Measurements from ENCODE around the gene CYTH4. TPM values are rescaled to one million over a fixed set of nuclear protein-coding genes. Genes with fewer than 3 reads are reported as not detected.

Gene CYTH4
- polyA plus RNA-seq, 2 of the 4 experiments (the other 2 are of a cell fraction): 0.05 to 0.10 TPM

DNA sequence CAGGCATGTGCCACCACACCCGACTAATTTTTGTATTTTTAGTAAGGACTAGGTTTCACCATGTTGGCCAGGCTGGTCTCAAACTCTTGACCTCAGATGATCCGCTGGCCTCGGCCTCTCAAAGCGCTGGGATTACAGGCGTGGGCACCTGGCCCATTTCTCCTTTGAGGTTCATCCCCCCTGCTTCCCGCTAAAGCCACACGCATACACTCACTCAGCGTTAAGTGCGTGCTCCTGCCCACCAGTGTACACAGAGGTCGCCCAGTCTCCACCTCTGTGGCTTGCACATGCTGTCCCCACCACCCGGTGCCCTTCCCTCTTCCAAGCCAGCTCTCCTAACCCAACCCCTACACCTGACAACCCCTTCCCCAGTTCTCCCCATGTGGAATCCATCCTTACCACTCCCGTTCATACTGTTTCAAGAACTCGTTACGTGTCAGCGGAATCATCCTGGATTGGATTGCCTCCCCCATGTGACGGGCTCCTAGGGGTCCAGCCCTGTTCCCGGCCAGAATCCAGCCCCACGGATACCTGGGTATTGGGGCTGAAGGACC lies 15.7 kb upstream of the CYTH4 start (continued):
- no peak for TF ChIP-seq ZNF302 (CRISPR knock-in tag; IDR thresholded peaks at IDR 0.05)
- TF ChIP-seq KDM5A (IDR thresholded peaks at IDR 0.05): no peak
- TF ChIP-seq BHLHE40 (IDR thresholded peaks at IDR 0.05; ENCODE audit: low read depth, low read length): no peak

DNA sequence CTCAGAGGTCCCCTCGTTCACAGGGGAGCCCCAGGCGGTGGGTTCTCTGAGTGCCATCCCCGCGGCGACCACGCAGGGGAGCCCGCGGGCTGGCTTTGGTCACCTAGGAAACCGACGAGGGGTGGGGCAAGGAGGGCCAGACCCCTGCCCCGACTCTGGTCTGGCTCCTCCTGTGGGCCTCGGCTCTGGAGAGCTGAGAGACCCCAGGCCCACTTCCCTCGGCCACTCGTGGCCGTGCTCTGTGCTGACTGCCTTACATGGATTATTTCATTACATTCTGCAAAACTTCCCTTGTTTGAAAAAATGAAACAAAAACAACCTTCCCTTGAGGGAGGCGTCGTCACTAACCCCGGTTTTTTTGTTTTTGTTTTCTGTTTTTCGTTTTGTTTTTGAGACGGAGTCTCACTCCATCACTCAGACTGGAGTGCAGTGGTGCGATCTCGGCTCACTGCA lies 15.1 kb upstream of the CYTH4 start:
- DNase-seq (ENCODE audit: low read depth in 1 of 2, low spot score in 1 of 2): peak in 1 of 2 experiments; percentile 26
- no peak for FAIRE-seq
- H3K9me3 ChIP-seq: peaks cover 18% of the 10 kb centered on the region
- ChIA-PET CTCF (interaction anchor here (0.8 to 6.9 kb wide), 13 partner anchors 7 to 189 kb away, joined by 3 to 55 read pairs (median 5); partner anchors contain the start of gene RAC2), POLR2A (no interaction called here)
- peak overlapping the region; percentile 79 for H3K4me2 ChIP-seq
- H3K4me3 ChIP-seq: peak overlapping the region; percentile 41
- H3K4me1 ChIP-seq: peaks cover 10% of the 10 kb centered on the region
- peak; percentile 85 to 94 for ATAC-seq
- peak overlapping the region; percentile 57 to 84 for H3K27ac ChIP-seq
- 20% methylated on average over 11 of the region's 22 CpGs for WGBS (ENCODE audit: missing lambda C conversion rate)
- TF ChIP-seq HDAC2 (IDR thresholded peaks at IDR 0.05) (no peak), SMC3 (IDR thresholded peaks at IDR 0.05) (peak; percentile 69; the same call in 2 of the 3 replicates), RAD21 (conservative IDR thresholded peaks at IDR 0.05 in 1 of 2, IDR thresholded peaks at IDR 0.05 in 1 of 2) (peak; percentile 63 to 70), BHLHE40 (IDR thresholded peaks at IDR 0.05; ENCODE audit: low read depth, low read length) (no peak)
- TF ChIP-seq, protein P1, sequence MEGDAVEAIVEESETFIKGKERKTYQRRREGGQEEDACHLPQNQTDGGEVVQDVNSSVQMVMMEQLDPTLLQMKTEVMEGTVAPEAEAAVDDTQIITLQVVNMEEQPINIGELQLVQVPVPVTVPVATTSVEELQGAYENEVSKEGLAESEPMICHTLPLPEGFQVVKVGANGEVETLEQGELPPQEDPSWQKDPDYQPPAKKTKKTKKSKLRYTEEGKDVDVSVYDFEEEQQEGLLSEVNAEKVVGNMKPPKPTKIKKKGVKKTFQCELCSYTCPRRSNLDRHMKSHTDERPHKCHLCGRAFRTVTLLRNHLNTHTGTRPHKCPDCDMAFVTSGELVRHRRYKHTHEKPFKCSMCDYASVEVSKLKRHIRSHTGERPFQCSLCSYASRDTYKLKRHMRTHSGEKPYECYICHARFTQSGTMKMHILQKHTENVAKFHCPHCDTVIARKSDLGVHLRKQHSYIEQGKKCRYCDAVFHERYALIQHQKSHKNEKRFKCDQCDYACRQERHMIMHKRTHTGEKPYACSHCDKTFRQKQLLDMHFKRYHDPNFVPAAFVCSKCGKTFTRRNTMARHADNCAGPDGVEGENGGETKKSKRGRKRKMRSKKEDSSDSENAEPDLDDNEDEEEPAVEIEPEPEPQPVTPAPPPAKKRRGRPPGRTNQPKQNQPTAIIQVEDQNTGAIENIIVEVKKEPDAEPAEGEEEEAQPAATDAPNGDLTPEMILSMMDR (IDR thresholded peaks at IDR 0.05): peak; percentile 68

DNA sequence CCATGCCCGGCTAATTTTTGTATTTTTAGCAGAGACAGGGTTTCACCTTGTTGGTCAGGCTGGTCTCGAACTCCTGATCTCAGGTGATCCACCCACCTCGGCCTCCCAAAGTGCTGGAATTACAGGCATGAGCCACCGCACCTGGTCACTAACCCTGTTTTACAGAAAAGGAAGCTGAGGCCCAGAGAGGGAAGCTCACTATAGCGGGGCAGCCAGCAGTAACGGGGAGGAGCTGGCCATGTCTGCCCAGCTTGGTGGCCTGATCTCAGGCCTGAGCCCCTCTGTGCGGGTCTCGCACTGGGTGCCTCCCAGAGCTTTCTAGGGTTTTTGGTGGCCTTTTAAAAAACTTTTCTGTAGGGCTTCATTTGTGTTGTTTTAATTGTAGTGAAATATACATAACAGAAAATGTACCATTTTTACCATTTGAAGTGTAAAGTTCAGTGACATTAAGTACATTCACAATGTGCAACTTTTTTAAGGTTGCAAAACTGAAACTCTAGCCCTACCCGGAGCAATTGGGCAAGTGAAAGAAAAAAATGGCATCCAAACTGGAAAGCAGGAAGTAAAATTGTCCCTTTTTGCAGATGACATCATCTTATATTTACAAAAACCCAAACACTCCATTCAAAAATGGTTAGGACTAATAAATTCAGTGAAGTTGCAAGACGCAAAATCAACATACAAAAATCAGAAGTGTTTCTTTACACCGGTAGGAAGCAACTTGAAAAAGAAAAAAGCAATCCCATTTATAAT lies 14.5 kb upstream of the CYTH4 start:
- peak overlapping the region; percentile 57 to 84; a peak in 5 of 6 replicates for H3K27ac ChIP-seq
- WGBS (ENCODE audit: missing lambda C conversion rate): 76% methylated on average over 11 of the region's 11 CpGs
- no peak for ATAC-seq
- peaks cover 10% of the 10 kb centered on the region for H3K4me1 ChIP-seq
- FAIRE-seq: no peak
- H3K9me3 ChIP-seq: peaks cover 18% of the 10 kb centered on the region
- ChIA-PET POLR2A (no interaction called here), CTCF (interaction anchor here (0.8 to 6.9 kb wide), 11 partner anchors 8 to 189 kb away, joined by 3 to 55 read pairs (median 5); partner anchors contain the start of gene RAC2)
- H3K4me3 ChIP-seq: no peak overlapping the region; the same call in 2 of the 3 replicates
- TF ChIP-seq CHD2 (IDR thresholded peaks at IDR 0.05; ENCODE audit: low read length, partially characterized antibody) (no peak), MAZ (IDR thresholded peaks at IDR 0.05; ENCODE audit: borderline replicate concordance, low read depth, low read length) (no peak)
- TF ChIP-seq, protein P2, sequence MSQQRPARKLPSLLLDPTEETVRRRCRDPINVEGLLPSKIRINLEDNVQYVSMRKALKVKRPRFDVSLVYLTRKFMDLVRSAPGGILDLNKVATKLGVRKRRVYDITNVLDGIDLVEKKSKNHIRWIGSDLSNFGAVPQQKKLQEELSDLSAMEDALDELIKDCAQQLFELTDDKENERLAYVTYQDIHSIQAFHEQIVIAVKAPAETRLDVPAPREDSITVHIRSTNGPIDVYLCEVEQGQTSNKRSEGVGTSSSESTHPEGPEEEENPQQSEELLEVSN (IDR thresholded peaks at IDR 0.05; ENCODE audit: borderline replicate concordance, low read depth): no peak
- H3K4me2 ChIP-seq: peak overlapping the region; percentile 79
- no peak for DNase-seq (ENCODE audit: low read depth in 1 of 2, low spot score in 1 of 2)

DNA sequence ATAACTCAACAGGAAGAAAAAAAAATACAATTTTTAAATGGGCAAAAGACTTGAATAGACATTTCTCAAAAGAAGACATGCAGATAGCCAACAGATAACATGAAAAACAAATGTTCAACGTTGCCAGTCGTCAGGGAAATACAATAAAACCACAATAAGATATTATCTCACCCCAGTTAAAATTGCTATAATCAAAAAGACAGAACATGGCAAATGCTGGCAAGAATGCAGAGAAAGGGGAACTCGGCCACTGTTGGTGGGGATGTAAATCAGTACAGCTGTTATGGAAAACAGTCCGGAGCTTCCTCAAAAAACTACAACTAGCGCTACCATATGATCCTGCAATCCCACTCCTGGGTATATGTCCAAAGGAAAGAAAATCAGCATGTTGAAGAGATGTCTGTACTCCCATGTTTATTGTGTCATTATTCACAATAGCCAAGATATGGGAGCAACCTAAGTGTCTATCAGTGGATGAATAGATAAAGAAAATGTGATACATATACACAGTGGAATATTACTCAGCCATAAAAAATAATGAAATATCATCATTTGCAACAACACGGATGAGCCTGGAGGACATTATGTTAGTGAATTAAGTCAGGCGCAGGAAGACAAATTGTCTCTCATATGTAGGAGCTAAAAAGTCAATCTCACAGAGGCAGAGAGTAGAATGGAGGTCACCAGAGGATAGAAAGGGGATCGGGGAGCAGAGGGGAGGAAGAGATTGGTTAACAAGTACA lies 12.2 kb upstream of the CYTH4 start:
- H3K27ac ChIP-seq: no peak overlapping the region
- DNase-seq (ENCODE audit: low read depth in 1 of 2, low spot score in 1 of 2): no peak
- TF ChIP-seq RAD21 (conservative IDR thresholded peaks at IDR 0.05 in 1 of 2, IDR thresholded peaks at IDR 0.05 in 1 of 2) (no peak), SMC3 (IDR thresholded peaks at IDR 0.05) (no peak)
- no peak overlapping the region for H3K4me2 ChIP-seq
- no peak for FAIRE-seq
- ChIA-PET CTCF (interaction anchor here (0.7 to 6.9 kb wide), 2 partner anchors 10 to 300 kb away, joined by 3 to 55 read pairs; no protein-coding TSS in a partner anchor), POLR2A (no interaction called here)
- ATAC-seq: no peak
- H3K9me3 ChIP-seq: no peaks in the 10 kb centered on the region; the same call in 2 of the 3 replicates
- no peak overlapping the region for H3K4me3 ChIP-seq
- 89% methylated on average over 8 of the region's 8 CpGs for WGBS (ENCODE audit: missing lambda C conversion rate)
- peaks cover 10% of the 10 kb centered on the region for H3K4me1 ChIP-seq
